Large intestine (tissue), 3 donors: ENCODE data around the gene COQ3. TPM values are rescaled to one million over a fixed set of nuclear protein-coding genes. Genes with fewer than 3 reads are reported as not detected.

Source experiments
- DNase-seq, 2 donors: peaks; one replicate each; pipeline versions ENCODE4 v3.0.0 to v3.0.0-alpha.2; 2013
- H3K27ac ChIP-seq: one replicate; pipeline ENCODE4 v1.5.1; 2013; ENCODE audit warnings: low read length
- H3K27me3 ChIP-seq: 2 replicates; pipeline ENCODE4 v1.6.1; 2013; ENCODE audit warnings: low read length; ENCODE audit not compliant: control insufficient read depth, insufficient read depth
- H3K36me3 ChIP-seq: 2 replicates; pipeline ENCODE4 v1.6.1; 2013; ENCODE audit warnings: low read length; ENCODE audit not compliant: control insufficient read depth, insufficient read depth
- H3K4me1 ChIP-seq: one replicate; pipeline ENCODE4 v1.6.1; 2013; ENCODE audit warnings: low read length; ENCODE audit not compliant: control insufficient read depth, insufficient read depth
- H3K4me3 ChIP-seq: one replicate; pipeline ENCODE4 v1.5.1; 2013; ENCODE audit warnings: low read length
- H3K9me3 ChIP-seq: one replicate; pipeline ENCODE4 v1.6.1; 2013; ENCODE audit warnings: mild to moderate bottlenecking, low read depth, low read length, moderate library complexity; ENCODE audit not compliant: control insufficient read depth
- WGBS: methylation state at CpG from one replicate; pipeline ENCODE4 v1.1.5; 2013; ENCODE audit warnings: low lambda C conversion rate; ENCODE audit not compliant: insufficient coverage; 5-methylcytosine and 5-hydroxymethylcytosine counted together
- polyA plus RNA-seq: library from polyadenylated mRNA; unstranded; fragments of 120-200 nt; gene quantifications from one replicate; pipeline ENCODE4 v1.2.1, GENCODE V29; 2013

COQ3 gene
- polyA plus RNA-seq, 1 donor, result 8.2 TPM

- H3K4me1 ChIP-seq, result no peaks in the 10 kb centered on the region
- no peaks in the 10 kb centered on the region for H3K9me3 ChIP-seq
- no peak overlapping the region for H3K4me3 ChIP-seq
- peaks cover 5% of the 10 kb centered on the region for H3K27me3 ChIP-seq
- no peaks in the 10 kb centered on the region for H3K36me3 ChIP-seq
- no peak overlapping the region for H3K27ac ChIP-seq
- DNase-seq, result peak; percentile 9 to 28
- WGBS, result no CpG with 5 or more reads among the region's 2 CpGs
These were observed 59.4 kb downstream of the COQ3 start for GRCh38 chr6:99334526-99335127.

GRCh38 chr6:99333068-99333467 is 60.9 kb downstream of the COQ3 start:
- Histone ChIP-seq H3K4me1 (no peaks in the 10 kb centered on the region), H3K27me3 (no peaks in the 10 kb centered on the region), H3K9me3 (no peaks in the 10 kb centered on the region), H3K36me3 (no peaks in the 10 kb centered on the region), H3K27ac (no peak overlapping the region), H3K4me3 (no peak overlapping the region)
- DNase-seq, result no peak
- 90% methylated on average over 2 of the region's 6 CpGs for WGBS

- no peak for DNase-seq
- Histone ChIP-seq H3K4me3 (no peak overlapping the region), H3K36me3 (no peaks in the 10 kb centered on the region), H3K4me1 (no peaks in the 10 kb centered on the region), H3K27ac (no peak overlapping the region), H3K9me3 (no peaks in the 10 kb centered on the region), H3K27me3 (no peaks in the 10 kb centered on the region)
- no CpG with 5 or more reads among the region's 3 CpGs for WGBS
These were observed 62.5 kb downstream of the COQ3 start for GRCh38 chr6:99331531-99331930.

DNA sequence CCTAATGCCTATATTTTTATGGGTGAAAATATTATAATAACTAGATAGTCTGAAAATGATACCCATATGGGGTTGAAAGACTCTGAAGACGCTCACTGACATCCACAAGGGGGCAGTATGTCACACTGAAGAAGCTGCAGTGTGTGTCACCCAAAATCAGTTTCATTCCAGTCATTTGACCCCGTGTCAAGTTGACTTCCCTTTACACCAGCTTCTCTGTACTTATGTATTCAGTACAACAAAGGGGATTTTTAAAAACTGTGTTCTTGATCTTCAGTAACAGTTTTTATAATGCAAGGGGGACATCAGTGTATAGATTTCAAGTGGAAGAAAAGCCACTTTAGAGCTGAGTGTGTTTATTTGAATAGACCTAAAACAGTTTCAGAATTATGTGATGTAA is 63.8 kb downstream of the COQ3 start:
- no CpG with 5 or more reads among the region's 2 CpGs for WGBS
- peak; percentile 20 to 36 for DNase-seq
- no peaks in the 10 kb centered on the region for H3K36me3 ChIP-seq
- H3K27me3 ChIP-seq, result no peaks in the 10 kb centered on the region
- H3K9me3 ChIP-seq, result no peaks in the 10 kb centered on the region
- H3K4me3 ChIP-seq, result no peak overlapping the region
- H3K27ac ChIP-seq, result no peak overlapping the region
- no peaks in the 10 kb centered on the region for H3K4me1 ChIP-seq

GRCh38 chr6:99324996-99325395 is 69.0 kb downstream of the COQ3 start:
- Histone ChIP-seq H3K36me3 (no peaks in the 10 kb centered on the region), H3K27ac (no peak overlapping the region), H3K9me3 (no peaks in the 10 kb centered on the region), H3K4me3 (no peak overlapping the region), H3K4me1 (no peaks in the 10 kb centered on the region), H3K27me3 (no peaks in the 10 kb centered on the region)
- no peak for DNase-seq

Other genes starting within 250 kb of the COQ3 start
- 4.9 TPM for gene FAXC, start 44.5 kb downstream of the COQ3 start, polyA plus RNA-seq
- gene PNISR, start 31.1 kb upstream of the COQ3 start, polyA plus RNA-seq, result 205 TPM
- 8.8 TPM for gene USP45, start 121.2 kb upstream of the COQ3 start, polyA plus RNA-seq
- 60.8 TPM for gene CCNC, start 174.5 kb upstream of the COQ3 start, polyA plus RNA-seq
- gene PRDM13, start 212.6 kb upstream of the COQ3 start, polyA plus RNA-seq, result 0.03 TPM